HL-60/S4 treated with retinoic acid at 250 ng/mL for 4 days and 3 days (cell line): ENCODE results near the gene MSX2.
"Not testable (repeated sequence)": the region's sequence is repeated elsewhere in the genome, so short reads cannot be mapped to it uniquely, and the experiment has no call there.

Experiments
- in situ Hi-C: fragments of 300-500 bp; cut with MboI; formaldehyde crosslinking; loops from 2 replicates; pipeline ENCODE4 v1.7.0; 2022; ENCODE audit warnings: low sequenced_read_pairs

MSX2 gene

GRCh38 chr5:174733091-174733690, 8.8 kb downstream of the MSX2 start:
- in situ Hi-C loops = no loop called here

GRCh38 chr5:174733836-174734235, 9.5 kb downstream of the MSX2 start:
- in situ Hi-C loops = no loop called here

GRCh38 chr5:174734571-174735497, 10.5 kb downstream of the MSX2 start:
- in situ Hi-C loops = no loop called here

- in situ Hi-C loops = no loop called here
Observed at GRCh38 chr5:174735498-174736330, 11.3 kb downstream of the MSX2 start.

GRCh38 chr5:174736331-174736721, 11.9 kb downstream of the MSX2 start:
- in situ Hi-C loops = no loop called here

GRCh38 chr5:174736777-174737176, 12.4 kb downstream of the MSX2 start:
- in situ Hi-C loops = no loop called here

GRCh38 chr5:174737330-174737729, 12.9 kb downstream of the MSX2 start:
- in situ Hi-C loops = no loop called here

- in situ Hi-C loops = no loop called here
Observed at GRCh38 chr5:174741352-174741751, 17.0 kb downstream of the MSX2 start.

- in situ Hi-C loops = no loop called here
Observed at GRCh38 chr5:174744896-174745295, 20.5 kb downstream of the MSX2 start.

GRCh38 chr5:174745590-174746103, 21.3 kb downstream of the MSX2 start:
- in situ Hi-C loops = no loop called here

- in situ Hi-C loops = no loop called here
Observed at GRCh38 chr5:174750711-174751110, 26.3 kb downstream of the MSX2 start.

GRCh38 chr5:174751154-174752000, 27.0 kb downstream of the MSX2 start:
- in situ Hi-C loops = no loop called here

- in situ Hi-C loops = no loop called here
Observed at GRCh38 chr5:174752121-174752520, 27.7 kb downstream of the MSX2 start.

- in situ Hi-C loops = no loop called here
Observed at GRCh38 chr5:174755106-174755505, 30.7 kb downstream of the MSX2 start.

- in situ Hi-C loops = no loop called here
Observed at GRCh38 chr5:174759091-174759490, 34.7 kb downstream of the MSX2 start.

GRCh38 chr5:174760721-174761120, 36.3 kb downstream of the MSX2 start:
- in situ Hi-C loops = no loop called here

GRCh38 chr5:174761341-174761740, 37.0 kb downstream of the MSX2 start:
- in situ Hi-C loops = not testable (repeated sequence)

- in situ Hi-C loops = no loop called here
Observed at GRCh38 chr5:174764309-174764708, 39.9 kb downstream of the MSX2 start.

- in situ Hi-C loops = no loop called here
Observed at GRCh38 chr5:174765540-174765939, 41.2 kb downstream of the MSX2 start.

- in situ Hi-C loops = no loop called here
Observed at GRCh38 chr5:174767670-174768069, 43.3 kb downstream of the MSX2 start.
